GM12875 (cell line): ENCODE data around the gene AQP3.

Experiments used
- H3K4me3 ChIP-seq: one replicate; pipeline ENCODE4 v1.5.1; 2011; ENCODE audit warnings: low read depth, low read length, control low read depth
- CTCF ChIP-seq: IDR thresholded peaks from 2 replicates; pipeline ENCODE4 v1.5.1; 2011; ENCODE audit warnings: low read depth, mild to moderate bottlenecking, control low read depth, inconsistent platforms, low read length, moderate library complexity, borderline replicate concordance; ENCODE audit not compliant: insufficient read depth

The AQP3 gene

GRCh38 chr9:33419708-33420303, 27.6 kb downstream of the AQP3 start:
- TF ChIP-seq CTCF, result no peak
- H3K4me3 ChIP-seq, result no peak overlapping the region

- no peak overlapping the region for H3K4me3 ChIP-seq
- TF ChIP-seq CTCF, result no peak
Observed at GRCh38 chr9:33418090-33418489, 29.3 kb downstream of the AQP3 start.

GRCh38 chr9:33416996-33417395, 30.4 kb downstream of the AQP3 start:
- TF ChIP-seq CTCF, result no peak
- no peak overlapping the region for H3K4me3 ChIP-seq

- peak; percentile 89 for TF ChIP-seq CTCF
- H3K4me3 ChIP-seq, result no peak overlapping the region
Observed at GRCh38 chr9:33415501-33416038, 31.8 kb downstream of the AQP3 start.

- no peak for TF ChIP-seq CTCF
- no peak overlapping the region for H3K4me3 ChIP-seq
Observed at GRCh38 chr9:33414889-33415500, 32.4 kb downstream of the AQP3 start.

- no peak for TF ChIP-seq CTCF
- H3K4me3 ChIP-seq, result no peak overlapping the region
Observed at GRCh38 chr9:33414268-33414667, 33.1 kb downstream of the AQP3 start.

- TF ChIP-seq CTCF, result no peak
- no peak overlapping the region for H3K4me3 ChIP-seq
Observed at GRCh38 chr9:33408087-33408486, 39.3 kb downstream of the AQP3 start.
